HepG2 (cell line): ENCODE results near the gene MIF4GD. TPM values are rescaled to one million over a fixed set of nuclear protein-coding genes. Genes with fewer than 3 reads are reported as not detected.

ENCODE experiments used
- CHD2 ChIP-seq: IDR thresholded peaks from 2 replicates; pipeline ENCODE4 v1.6.1; 2011; ENCODE audit warnings: low read depth, low read length, improper control_type of control experiment
- CREM ChIP-seq, 2 experiments: sonication (generic) in 1 of 2; formaldehyde crosslinking in 1 of 2; IDR thresholded peaks; 2 replicates each; pipeline versions ENCODE4 v1.4.0 to v1.6.1; 2016 to 2020; ENCODE audit warnings: antibody characterized with exemption in 1 of 2, mild to moderate bottlenecking in 1 of 2, missing genetic modification reagents in 1 of 2
- FOXK2 ChIP-seq: fragments of 450-650 bp; IDR thresholded peaks from 2 replicates; pipeline ENCODE4 v1.6.1; 2016
- IRF2 ChIP-seq: IDR thresholded peaks from 2 replicates; pipeline ENCODE4 v1.6.1; 2018; ENCODE audit warnings: missing genetic modification reagents, missing compliant biosample characterization
- IRF9 ChIP-seq: sonication (generic); formaldehyde crosslinking; IDR thresholded peaks from 2 replicates; pipeline ENCODE4 v1.8.0; 2022; ENCODE audit warnings: missing genetic modification reagents, mild to moderate bottlenecking, borderline replicate concordance
- RFX1 ChIP-seq: fragments of 450-650 bp; IDR thresholded peaks from 2 replicates; pipeline ENCODE4 v1.6.1; 2017
- ZNF407 ChIP-seq: sonication (generic); formaldehyde crosslinking; IDR thresholded peaks from one replicate; pipeline ENCODE4 v1.5.1; 2020; ENCODE audit warnings: mild to moderate bottlenecking, missing genetic modification reagents; ENCODE audit errors: not compliant biosample characterization
- ZNF550 ChIP-seq: sonication (generic); formaldehyde crosslinking; IDR thresholded peaks from 2 replicates; pipeline ENCODE4 v1.4.0; 2020; ENCODE audit warnings: mild to moderate bottlenecking, missing genetic modification reagents, borderline replicate concordance
- ZNF703 ChIP-seq: sonication (generic); formaldehyde crosslinking; IDR thresholded peaks from 2 replicates; pipeline ENCODE4 v1.5.1; 2020; ENCODE audit warnings: missing genetic modification reagents, mild to moderate bottlenecking, moderate library complexity, borderline replicate concordance
- polyA plus RNA-seq, 8 experiments: library from polyadenylated mRNA; depleted of rRNA in 3 of 8; stranded (reverse) in 7 of 8; unstranded in 1 of 8; fragments of >200 nt; fragmentation: Illumina TruSeq in 4 of 8; extraction: Trizol in 4 of 8; gene quantifications; 2 replicates each; pipeline versions ENCODE4 v1.2.1 to v1.2.3, GENCODE V29; 2011 to 2016; ENCODE audit warnings: low read depth in 4 of 8, missing spikeins in 1 of 8, mixed read lengths in 1 of 8; ENCODE audit not compliant: insufficient read depth in 1 of 8
- total RNA-seq, 5 experiments: library from RNA; depleted of rRNA; stranded (reverse); fragments of >200 nt; fragmentation: Illumina TruSeq; extraction: Trizol; gene quantifications; 2 replicates each; pipeline ENCODE4 v1.2.3, GENCODE V29; 2016; ENCODE audit warnings: low read depth in 1 of 5
- TF ChIP-seq, protein P1 (sequence below): sonication (generic); formaldehyde crosslinking; IDR thresholded peaks from 2 replicates; pipeline ENCODE4 v1.5.0; 2020; ENCODE audit warnings: mild to moderate bottlenecking, missing genetic modification reagents, borderline replicate concordance
- TF ChIP-seq, protein P2 (sequence below): sonication (generic); formaldehyde crosslinking; IDR thresholded peaks from 2 replicates; pipeline ENCODE4 v1.5.0; 2020; ENCODE audit warnings: missing genetic modification reagents, mild to moderate bottlenecking, borderline replicate concordance

The MIF4GD gene
- total and polyA plus RNA-seq, 2 of the 13 experiments (the other 11 are each of a cell fraction or from before 2014, with no cell fraction given) = 14.0 to 28.0 TPM

- peak; percentile 93 for TF ChIP-seq ZNF407 (CRISPR knock-in tag)
- TF ChIP-seq CHD2 = peak; percentile 98
- TF ChIP-seq, protein P1, sequence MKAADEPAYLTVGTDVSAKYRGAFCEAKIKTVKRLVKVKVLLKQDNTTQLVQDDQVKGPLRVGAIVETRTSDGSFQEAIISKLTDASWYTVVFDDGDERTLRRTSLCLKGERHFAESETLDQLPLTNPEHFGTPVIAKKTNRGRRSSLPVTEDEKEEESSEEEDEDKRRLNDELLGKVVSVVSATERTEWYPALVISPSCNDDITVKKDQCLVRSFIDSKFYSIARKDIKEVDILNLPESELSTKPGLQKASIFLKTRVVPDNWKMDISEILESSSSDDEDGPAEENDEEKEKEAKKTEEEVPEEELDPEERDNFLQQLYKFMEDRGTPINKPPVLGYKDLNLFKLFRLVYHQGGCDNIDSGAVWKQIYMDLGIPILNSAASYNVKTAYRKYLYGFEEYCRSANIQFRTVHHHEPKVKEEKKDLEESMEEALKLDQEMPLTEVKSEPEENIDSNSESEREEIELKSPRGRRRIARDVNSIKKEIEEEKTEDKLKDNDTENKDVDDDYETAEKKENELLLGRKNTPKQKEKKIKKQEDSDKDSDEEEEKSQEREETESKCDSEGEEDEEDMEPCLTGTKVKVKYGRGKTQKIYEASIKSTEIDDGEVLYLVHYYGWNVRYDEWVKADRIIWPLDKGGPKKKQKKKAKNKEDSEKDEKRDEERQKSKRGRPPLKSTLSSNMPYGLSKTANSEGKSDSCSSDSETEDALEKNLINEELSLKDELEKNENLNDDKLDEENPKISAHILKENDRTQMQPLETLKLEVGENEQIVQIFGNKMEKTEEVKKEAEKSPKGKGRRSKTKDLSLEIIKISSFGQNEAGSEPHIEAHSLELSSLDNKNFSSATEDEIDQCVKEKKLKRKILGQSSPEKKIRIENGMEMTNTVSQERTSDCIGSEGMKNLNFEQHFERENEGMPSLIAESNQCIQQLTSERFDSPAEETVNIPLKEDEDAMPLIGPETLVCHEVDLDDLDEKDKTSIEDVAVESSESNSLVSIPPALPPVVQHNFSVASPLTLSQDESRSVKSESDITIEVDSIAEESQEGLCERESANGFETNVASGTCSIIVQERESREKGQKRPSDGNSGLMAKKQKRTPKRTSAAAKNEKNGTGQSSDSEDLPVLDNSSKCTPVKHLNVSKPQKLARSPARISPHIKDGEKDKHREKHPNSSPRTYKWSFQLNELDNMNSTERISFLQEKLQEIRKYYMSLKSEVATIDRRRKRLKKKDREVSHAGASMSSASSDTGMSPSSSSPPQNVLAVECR (CRISPR knock-in tag) = peak; percentile 92; the same call in 1 of the 2 replicates
- TF ChIP-seq IRF9 (CRISPR knock-in tag) = peak; percentile 87
- TF ChIP-seq IRF2 (CRISPR knock-in tag) = peak; percentile 63; the same call in 1 of the 2 replicates
- TF ChIP-seq RFX1 = no peak
- TF ChIP-seq CREM (IDR thresholded peaks at IDR 0.05) = peak; percentile 86
- TF ChIP-seq CREM (CRISPR knock-in tag; IDR thresholded peaks at IDR 0.05) = no peak
- peak; percentile 40; the same call in 1 of the 2 replicates for TF ChIP-seq ZNF703 (CRISPR knock-in tag)
- no peak for TF ChIP-seq ZNF550
- no peak; the same call in 1 of the 2 replicates for TF ChIP-seq FOXK2
- TF ChIP-seq, protein P2, sequence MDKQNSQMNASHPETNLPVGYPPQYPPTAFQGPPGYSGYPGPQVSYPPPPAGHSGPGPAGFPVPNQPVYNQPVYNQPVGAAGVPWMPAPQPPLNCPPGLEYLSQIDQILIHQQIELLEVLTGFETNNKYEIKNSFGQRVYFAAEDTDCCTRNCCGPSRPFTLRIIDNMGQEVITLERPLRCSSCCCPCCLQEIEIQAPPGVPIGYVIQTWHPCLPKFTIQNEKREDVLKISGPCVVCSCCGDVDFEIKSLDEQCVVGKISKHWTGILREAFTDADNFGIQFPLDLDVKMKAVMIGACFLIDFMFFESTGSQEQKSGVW = no peak
These were observed 9.5 kb downstream of the MIF4GD start, which contains the start of the genes GGA3 and MRPS7 (continued) for GRCh38 chr17:75261336-75262111.
